ACHN (cell line): Measurements from ENCODE around the gene CRY2.
"Not testable (repeated sequence)": the region's sequence is repeated elsewhere in the genome, so short reads cannot be mapped to it uniquely, and the experiment has no call there.

ENCODE experiments used
- DNase-seq: peaks from one replicate; pipeline ENCODE4 v3.0.0-alpha.2; 2015
- in situ Hi-C: cut with HindIII; loops from 2 replicates; pipeline ENCODE4 v1.10.0; 2017; ENCODE audit warnings: low sequenced_read_pairs, low pct_ligation_motif_present, low pct_unique_long_range_greater_than_20kb

The CRY2 gene

DNA sequence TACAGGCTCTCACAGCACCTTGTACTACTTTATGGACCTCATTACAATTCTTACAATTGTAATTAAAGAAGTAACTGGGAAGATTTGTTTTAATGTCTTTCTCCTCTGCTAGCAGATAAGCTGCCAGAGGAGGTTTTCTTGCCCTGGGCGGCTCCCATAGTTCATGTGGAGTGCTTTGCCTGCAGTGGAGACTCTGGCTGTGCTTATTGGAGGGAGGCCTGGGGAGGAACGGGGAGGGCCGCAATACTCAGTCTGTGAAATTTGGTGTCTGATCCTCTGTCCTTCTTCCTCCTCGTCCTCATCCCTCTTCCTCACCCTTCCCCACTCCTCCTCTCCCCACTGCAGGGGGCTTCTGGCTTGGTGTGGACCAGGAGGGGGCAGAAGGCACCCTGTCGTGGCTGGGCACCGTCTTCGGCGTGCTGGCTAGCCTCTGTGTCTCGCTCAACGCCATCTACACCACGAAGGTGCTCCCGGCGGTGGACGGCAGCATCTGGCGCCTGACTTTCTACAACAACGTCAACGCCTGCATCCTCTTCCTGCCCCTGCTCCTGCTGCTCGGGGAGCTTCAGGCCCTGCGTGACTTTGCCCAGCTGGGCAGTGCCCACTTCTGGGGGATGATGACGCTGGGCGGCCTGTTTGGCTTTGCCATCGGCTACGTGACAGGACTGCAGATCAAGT lies 36.7 kb upstream of the CRY2 start:
- in situ Hi-C loops, result no loop called here
- no peak for DNase-seq

GRCh38 chr11:45811109-45811435 lies 36.2 kb upstream of the CRY2 start:
- no peak for DNase-seq
- in situ Hi-C loops, result no loop called here

DNA sequence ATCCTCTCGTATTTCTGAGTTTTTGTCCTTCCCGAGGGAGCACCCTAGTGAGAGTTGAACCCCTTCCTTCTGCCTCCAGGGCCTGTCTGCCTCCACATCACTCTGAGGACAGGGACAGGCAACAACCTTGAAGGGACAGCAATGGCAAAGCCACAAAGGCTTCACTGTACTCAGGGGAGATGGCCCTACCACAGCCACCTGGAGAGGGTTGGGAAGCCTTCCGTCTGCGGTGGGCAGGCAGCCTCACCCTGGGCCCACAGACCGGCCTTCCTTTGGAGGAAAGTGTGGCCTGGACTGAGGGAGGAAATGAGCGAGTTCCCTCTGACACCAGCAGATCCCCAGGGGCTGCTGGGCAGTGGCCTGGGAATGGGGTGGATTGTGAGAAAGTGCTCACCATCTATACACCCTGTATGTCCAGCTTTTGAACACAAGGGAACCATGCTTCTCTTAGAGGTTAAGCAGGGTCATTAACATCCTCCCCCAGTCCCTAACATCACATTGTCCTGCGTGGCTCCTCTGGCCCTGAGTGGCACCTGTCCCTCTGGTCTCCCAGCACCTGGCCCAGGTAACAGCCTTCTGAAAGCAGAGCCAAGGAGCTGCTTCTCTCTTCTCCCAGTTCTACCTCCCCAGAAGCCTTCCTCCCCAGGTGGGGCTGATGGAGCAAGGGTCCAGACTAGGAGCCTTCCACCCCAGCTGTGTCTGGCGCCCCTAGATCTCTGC lies 35.5 kb upstream of the CRY2 start:
- in situ Hi-C loops, result no loop called here
- DNase-seq, result no peak

DNA sequence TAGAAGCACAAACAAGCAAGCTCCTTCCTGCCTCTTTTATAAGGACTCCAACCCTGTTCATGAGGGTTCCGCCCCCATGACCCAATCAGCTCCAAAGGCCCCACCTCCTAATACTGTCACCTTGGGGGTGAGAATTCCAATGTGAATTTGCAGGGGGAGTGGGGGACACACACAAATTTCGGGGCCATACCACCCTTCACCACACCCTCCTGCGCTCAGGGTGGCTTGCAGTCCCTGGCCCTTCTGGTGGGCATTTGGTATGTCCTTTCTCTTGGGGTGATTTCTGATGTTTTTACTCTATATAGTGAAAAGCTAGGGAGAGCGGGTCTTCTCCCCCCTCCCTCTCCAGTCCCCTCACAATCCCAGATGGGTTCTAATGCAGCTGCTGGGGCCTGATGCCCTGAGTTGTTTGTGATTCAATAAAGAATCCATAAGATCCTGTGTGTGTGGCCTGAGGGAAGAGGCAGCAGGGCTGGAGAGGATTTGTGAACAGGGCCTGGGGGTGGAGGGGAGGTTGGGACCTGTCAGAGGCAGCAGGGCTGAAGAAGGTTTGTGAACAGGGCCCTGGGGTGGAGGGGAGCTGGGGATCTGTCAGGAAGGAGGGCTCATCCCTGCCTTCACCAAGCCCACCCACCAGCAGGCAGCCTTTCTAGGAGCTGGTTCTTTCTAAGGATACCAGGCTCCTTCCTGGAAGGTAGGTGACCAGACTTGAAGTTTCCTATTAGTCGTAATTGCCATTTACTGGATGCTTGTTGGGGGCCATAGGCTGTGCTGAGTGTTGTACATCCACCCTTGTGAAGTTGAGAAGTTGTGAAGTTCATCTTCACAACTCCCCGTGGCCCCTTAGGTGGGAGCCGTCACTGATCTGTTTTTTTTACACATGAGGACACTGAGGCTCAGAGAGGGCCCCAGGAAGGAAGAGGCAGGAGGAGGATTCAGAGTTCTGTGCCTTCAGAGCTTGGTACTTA lies 34.4 kb upstream of the CRY2 start:
- no peak for DNase-seq
- in situ Hi-C loops, result no loop called here

- in situ Hi-C loops, result no loop called here
Observed at GRCh38 chr11:45815747-45816146, 31.5 kb upstream of the CRY2 start.

DNA sequence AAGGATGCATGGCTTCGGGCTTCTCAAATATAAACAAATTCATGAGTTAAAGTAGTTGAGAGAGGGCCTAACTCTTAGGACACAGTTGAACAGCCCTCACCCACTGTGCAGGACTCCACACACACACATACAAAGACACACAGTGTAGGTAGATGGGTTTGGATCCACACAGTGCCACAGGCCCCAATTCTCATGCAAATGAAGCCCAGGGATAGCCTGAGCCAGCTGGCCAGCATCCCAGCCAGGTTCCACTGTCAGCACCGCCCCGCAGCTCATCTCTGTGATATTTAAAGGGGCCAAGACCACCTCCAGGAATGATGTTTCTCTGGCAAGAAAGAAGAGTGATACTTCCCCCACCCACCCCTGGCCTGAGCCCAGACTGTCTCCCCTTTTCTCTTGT lies 30.7 kb upstream of the CRY2 start:
- in situ Hi-C loops, result no loop called here

More at GRCh38 chr11:45815747-45816146, 31.5 kb upstream of the CRY2 start:
- peak; percentile 20 for DNase-seq

DNA sequence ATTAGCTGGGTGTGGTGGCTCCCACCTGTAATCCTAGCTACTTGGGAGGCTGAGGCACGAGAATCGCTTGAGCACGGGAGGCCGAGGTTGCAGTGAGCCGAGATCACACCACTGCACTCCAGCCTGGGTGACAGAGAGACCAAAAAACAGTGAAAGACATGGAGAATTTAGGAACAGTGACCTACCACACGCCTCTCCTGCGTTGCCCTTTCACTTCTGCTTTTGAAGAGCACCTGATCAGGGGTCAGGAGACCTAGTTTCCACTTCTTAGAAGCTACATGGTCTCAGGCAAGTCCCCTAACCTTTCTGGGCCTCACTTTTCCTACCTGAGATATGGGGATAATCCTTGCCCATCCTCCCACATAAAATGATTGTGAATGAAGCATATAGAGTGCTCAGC lies 30.1 kb upstream of the CRY2 start:
- DNase-seq, result no peak
- in situ Hi-C loops, result no loop called here

More for the DNA sequence above, 30.7 kb upstream of the CRY2 start:
- DNase-seq, result no peak

DNA sequence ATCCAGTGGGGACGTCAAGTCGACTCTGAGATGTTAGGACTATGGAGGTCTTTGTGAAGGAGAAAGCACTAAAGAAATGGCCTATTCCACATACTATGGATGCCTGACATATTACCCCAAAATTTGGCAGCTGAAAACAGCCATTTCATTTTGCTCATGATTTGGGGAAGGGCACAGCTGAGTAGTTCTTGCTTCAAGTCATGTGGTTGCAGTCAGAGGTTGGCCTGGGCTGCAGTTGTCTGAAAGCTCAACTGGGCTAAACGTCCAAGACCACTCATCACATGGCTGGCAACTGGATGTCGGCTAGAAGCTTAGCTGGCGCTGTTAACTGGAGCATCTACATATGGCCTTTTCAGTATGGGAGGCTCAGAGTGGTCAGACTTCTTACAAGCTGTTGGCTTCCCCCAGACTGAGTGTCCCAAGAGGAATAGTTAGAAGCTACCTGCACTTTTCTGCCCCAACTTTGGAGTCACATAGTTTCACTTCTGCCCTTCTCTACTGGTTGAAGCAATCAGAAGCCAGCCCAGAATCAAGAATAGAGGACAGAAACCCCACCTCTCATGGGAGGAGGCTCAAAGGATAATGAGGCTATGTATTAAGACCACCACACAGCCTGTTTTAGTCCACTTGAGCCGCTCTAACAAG lies 28.2 kb upstream of the CRY2 start:
- in situ Hi-C loops, result no loop called here
- no peak for DNase-seq

- DNase-seq, result no peak
- in situ Hi-C loops, result no loop called here
Observed at GRCh38 chr11:45820211-45820857, 26.9 kb upstream of the CRY2 start.

DNA sequence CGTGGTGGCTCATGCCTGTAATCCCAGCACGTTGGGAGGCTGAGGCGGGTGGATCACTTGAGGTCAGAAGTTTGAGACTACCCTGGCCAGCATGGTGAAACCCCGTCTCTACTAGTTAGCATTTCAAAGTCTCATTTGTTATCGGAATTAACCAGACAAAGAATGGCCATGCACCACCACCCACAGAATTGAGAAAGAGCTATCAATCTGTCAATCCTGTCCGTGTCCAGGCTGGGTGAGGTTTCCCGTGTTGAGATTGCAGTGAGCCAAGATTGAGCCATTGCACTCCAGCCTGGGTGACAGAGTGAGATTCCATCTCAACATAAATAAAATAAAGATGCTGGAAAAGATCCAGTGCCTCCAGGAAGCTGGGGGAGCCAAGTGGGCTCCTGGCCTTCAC lies 20.8 kb upstream of the CRY2 start:
- DNase-seq, in situ Hi-C loops: not testable (repeated sequence)

GRCh38 chr11:45827123-45827522 lies 20.2 kb upstream of the CRY2 start:
- no peak for DNase-seq
- in situ Hi-C loops, result no loop called here

- in situ Hi-C loops, result no loop called here
- DNase-seq, result no peak
Observed at GRCh38 chr11:45828996-45829395, 18.3 kb upstream of the CRY2 start.

DNA sequence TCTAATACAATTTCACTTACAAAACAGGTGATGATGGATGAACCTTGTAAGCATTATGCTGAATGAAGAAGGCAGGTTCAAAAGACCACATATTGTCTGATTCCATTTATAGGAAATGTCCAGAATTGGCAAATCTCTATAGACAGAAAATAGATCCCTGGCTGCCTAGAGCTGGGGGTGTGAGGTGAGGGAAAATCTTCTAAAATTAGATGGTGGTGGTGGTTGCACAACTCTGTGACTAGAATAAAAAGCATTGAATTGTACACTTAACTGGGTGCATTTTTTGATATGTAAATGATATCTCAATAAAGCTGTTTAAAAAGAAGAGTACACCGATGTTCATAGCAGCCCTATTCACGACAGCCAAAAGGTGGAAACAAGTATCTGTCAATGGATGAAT lies 16.7 kb upstream of the CRY2 start:
- in situ Hi-C loops, result no loop called here

DNA sequence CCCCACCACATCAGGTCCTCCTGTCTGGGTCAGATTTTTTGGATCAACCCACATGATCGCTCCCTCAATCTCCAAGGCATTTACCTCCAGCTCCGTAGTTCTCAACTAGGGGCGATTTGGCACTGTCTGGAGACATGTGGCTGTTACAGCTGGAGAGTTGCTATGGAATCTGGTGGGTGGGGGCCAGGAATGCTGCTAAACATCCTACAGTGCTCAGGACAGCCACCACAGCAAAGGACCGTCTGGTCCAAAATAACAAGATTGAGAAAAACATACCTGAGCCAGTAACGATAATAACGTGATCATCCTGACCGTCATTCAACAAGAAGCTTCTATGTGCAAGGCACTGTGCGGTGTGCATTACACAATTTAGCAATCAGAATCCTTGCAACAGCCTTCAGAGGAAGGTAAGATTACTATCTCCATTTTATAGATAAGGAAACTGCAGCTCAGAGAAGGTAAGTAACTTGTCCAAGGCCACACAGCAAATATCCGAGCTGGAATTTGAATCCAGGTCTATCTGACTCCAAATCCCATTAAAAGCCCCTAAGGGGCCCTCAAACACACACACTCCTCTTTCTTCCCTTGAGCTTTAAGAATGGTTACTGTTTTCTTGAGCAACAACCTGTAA lies 14.3 kb upstream of the CRY2 start:
- DNase-seq, result no peak
- in situ Hi-C loops, result no loop called here

More for the DNA sequence above, 16.7 kb upstream of the CRY2 start:
- DNase-seq, result no peak

GRCh38 chr11:45833761-45834160 lies 13.5 kb upstream of the CRY2 start:
- DNase-seq, result no peak
- in situ Hi-C loops, result no loop called here

DNA sequence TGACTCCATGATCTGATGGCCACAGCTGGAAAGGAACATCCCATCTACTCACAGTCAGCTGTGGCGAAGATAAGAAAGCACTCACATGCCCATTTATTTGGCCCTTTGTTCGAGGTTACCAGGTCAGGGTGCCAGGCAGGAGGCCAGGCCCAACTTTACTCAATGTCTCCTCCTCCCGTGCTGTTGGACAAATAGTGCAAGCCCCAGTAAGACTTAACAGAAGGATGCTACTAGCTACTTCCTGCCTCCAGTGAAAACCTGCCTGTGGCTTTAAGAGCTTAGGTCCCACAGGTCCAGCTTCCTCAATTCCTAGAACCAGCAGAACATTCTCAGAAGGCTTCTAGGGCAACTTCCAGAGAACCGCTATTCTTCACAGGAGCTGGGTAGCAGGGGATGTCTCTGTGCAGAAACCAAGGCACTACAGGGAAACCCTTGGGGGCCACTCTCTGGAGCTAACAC lies 12.9 kb upstream of the CRY2 start:
- in situ Hi-C loops, result no loop called here
- DNase-seq, result no peak

DNA sequence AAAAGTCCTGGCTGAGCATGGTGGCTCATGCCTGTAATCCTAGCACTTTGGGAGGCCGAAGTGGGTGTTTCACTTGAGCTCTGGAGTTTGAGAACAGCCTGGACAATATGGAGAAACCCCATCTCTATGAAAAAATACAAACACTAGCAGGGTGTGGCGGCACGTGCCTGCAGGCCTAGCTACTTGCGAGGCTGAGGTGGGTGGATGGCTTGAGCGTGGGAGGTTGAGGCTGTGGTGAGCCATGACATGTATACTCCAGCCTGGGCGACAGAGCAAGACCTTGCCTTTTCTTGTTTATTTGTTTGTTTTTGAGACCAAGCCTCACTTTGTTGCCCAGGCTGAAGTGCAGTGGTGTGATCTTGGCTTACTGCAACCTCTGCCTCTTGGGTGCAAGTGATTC lies 8.1 kb upstream of the CRY2 start:
- DNase-seq, result no peak
- in situ Hi-C loops, result no loop called here

GRCh38 chr11:45840251-45840650 lies 7.0 kb upstream of the CRY2 start:
- in situ Hi-C loops, DNase-seq: not testable (repeated sequence)
